Spinal cord (tissue), 10 donors: ENCODE measurements around the gene TRPM8. TPM values are rescaled to one million over a fixed set of nuclear protein-coding genes. Genes with fewer than 3 reads are reported as not detected.

Experiments used
- DNase-seq, 6 donors: peaks; one replicate each; pipeline versions ENCODE4 v3.0.0 to v3.0.0-alpha.2; 2013 to 2015; ENCODE audit warnings: low spot score in 6 of 6, low read depth in 4 of 6
- H3K27ac ChIP-seq: one replicate; pipeline ENCODE4 v1.5.1; 2013; ENCODE audit warnings: low read depth, low read length, control low read depth
- H3K27me3 ChIP-seq: one replicate; pipeline ENCODE4 v1.6.1; 2013; ENCODE audit warnings: low read length; ENCODE audit not compliant: control insufficient read depth, insufficient read depth
- H3K36me3 ChIP-seq: one replicate; pipeline ENCODE4 v1.6.1; 2013; ENCODE audit warnings: low read length; ENCODE audit not compliant: control insufficient read depth, insufficient read depth
- H3K4me1 ChIP-seq: one replicate; pipeline ENCODE4 v1.6.1; 2013; ENCODE audit warnings: low read length; ENCODE audit not compliant: control insufficient read depth, insufficient read depth
- H3K4me3 ChIP-seq: one replicate; pipeline ENCODE4 v1.5.1; 2013; ENCODE audit warnings: low read depth, low read length, control low read depth
- H3K9me3 ChIP-seq: one replicate; pipeline ENCODE4 v1.6.1; 2013; ENCODE audit warnings: low read length; ENCODE audit not compliant: control insufficient read depth, insufficient read depth
- WGBS: methylation state at CpG from one replicate; pipeline ENCODE4 v1.1.5; 2013; ENCODE audit warnings: missing lambda C conversion rate; ENCODE audit not compliant: insufficient coverage; 5-methylcytosine and 5-hydroxymethylcytosine counted together
- polyA plus RNA-seq, 2 donors: library from polyadenylated mRNA; unstranded; fragments of 120-200 nt; gene quantifications; one replicate each; pipeline ENCODE4 v1.2.1, GENCODE V29; 2013; ENCODE audit not compliant: insufficient read length in 2 of 2
- total RNA-seq, 2 donors: library from RNA; depleted of rRNA in 1 of 2; stranded (reverse); fragments of 120-200 nt in 1 of 2; fragments of >200 nt in 1 of 2; gene quantifications; one replicate each; pipeline versions ENCODE4 v1.2.3 to v1.2.4, GENCODE V29; 2013 to 2014
- donor health status: healthy.

Gene TRPM8
- total and polyA plus RNA-seq, 4 donors: 0.22 to 1.9 (median 1.1) TPM

DNA sequence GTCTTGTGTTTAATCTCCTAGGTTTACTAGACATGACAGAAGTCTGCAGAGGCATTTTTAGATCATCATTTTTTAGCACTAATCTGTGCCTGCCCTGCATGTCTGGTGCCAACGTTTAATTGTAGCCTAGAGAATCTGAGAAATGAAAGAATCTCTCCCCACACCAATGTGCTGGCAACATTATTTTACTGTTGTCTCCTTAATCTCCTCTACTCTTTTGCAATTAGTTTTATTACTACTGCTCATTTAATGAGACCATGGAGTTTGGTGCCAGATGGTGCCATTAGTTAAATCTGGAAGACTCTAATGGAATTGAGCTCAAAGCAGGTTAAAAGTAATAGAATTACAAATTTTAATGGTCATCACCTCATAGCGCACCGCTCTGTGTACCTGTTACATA, 129.3 kb downstream of the TRPM8 start:
- Histone ChIP-seq H3K27me3 (no peaks in the 10 kb centered on the region), H3K9me3 (no peaks in the 10 kb centered on the region), H3K4me3 (no peak overlapping the region), H3K36me3 (no peaks in the 10 kb centered on the region), H3K27ac (no peak overlapping the region), H3K4me1 (no peaks in the 10 kb centered on the region)
- peak in 4 of 6 donors; percentile 21 to 96 (median 48) for DNase-seq
- no CpG with 5 or more reads among the region's 3 CpGs for WGBS

GRCh38 chr2:234047361-234047760, 130.2 kb downstream of the TRPM8 start:
- Histone ChIP-seq H3K4me1 (no peaks in the 10 kb centered on the region), H3K27me3 (no peaks in the 10 kb centered on the region), H3K9me3 (no peaks in the 10 kb centered on the region), H3K27ac (no peak overlapping the region), H3K4me3 (no peak overlapping the region), H3K36me3 (no peaks in the 10 kb centered on the region)
- no peak for DNase-seq

DNA sequence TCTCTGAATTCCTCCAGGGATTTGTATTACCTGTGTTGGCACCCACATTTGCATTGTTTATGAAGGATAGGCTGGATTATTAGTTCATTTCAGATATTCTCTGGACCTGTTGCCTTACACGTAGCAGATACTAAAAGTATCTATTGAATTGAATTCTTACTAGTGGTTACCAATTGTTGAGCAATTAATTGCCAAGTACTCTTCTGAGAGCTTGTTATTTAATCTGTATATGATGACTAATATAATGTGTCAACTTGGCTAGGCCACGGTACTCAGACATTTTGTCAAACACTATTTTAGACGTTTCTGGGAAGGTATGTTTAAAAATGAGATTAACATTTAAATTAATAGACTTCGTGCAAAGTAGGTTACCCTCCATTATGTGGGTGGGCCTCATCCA, 130.9 kb downstream of the TRPM8 start:
- no peak overlapping the region for H3K4me3 ChIP-seq
- no CpG with 5 or more reads among the region's 4 CpGs for WGBS
- no peak overlapping the region for H3K27ac ChIP-seq
- DNase-seq: no peak
- no peaks in the 10 kb centered on the region for H3K4me1 ChIP-seq
- no peaks in the 10 kb centered on the region for H3K27me3 ChIP-seq
- no peaks in the 10 kb centered on the region for H3K9me3 ChIP-seq
- no peaks in the 10 kb centered on the region for H3K36me3 ChIP-seq

- Histone ChIP-seq H3K4me3 (no peak within 1 kb of the TSS), H3K36me3 (no peaks in the 10 kb centered on the region), H3K4me1 (no peaks in the 10 kb centered on the region), H3K9me3 (no peaks in the 10 kb centered on the region), H3K27me3 (no peaks in the 10 kb centered on the region), H3K27ac (no peak within 1 kb of the TSS)
- no peak for DNase-seq
- 89% methylated on average over 3 of the region's 9 CpGs for WGBS
Observed at GRCh38 chr2:234050455-234051135, 133.4 kb downstream of the TRPM8 start, which contains the start of gene SPP2. SPP2 (plus strand) TSS chr2:234050702; CDS start chr2:234050787, 85 bp downstream.

DNA sequence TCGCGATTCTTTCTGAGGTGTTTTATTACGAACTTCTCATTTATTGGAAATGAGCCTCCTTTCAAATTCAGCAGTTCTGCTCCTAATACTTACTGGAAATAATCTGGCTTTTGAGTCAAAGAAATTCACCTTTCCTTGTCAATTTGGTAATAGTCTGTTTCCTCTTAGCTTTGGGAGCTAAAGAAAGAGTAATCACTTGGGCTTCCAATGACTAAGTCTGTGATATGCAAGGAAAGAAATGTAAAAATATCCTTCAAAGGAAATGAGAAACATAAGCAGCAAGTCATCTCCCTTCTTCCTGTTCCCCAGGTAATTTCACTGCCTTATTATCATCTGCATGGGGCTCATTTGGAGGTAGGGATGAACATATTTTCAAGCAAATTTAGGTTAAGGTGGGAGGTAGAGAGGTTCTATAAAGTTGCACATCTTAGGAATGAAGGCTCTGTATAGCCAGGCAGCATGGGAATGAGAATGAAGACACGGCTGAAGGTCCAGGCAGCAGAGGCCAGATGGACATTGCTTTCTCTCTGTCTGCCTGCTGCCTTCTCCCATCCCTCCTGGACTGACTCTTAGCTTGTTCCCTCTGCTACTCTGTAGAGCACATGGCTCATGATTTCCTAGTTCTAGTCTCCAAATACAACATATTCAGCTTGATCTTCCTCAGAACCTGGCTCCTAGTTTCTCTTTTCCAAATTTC, 134.3 kb downstream of the TRPM8 start:
- Histone ChIP-seq H3K27ac (no peak overlapping the region), H3K27me3 (no peaks in the 10 kb centered on the region), H3K9me3 (no peaks in the 10 kb centered on the region), H3K36me3 (no peaks in the 10 kb centered on the region), H3K4me3 (no peak overlapping the region), H3K4me1 (no peaks in the 10 kb centered on the region)
- no peak for DNase-seq
- 60% methylated on average over 1 of the region's 4 CpGs for WGBS

- DNase-seq: no peak
- H3K4me1 ChIP-seq: no peaks in the 10 kb centered on the region
- H3K27ac ChIP-seq: no peak overlapping the region
- H3K9me3 ChIP-seq: no peaks in the 10 kb centered on the region
- no peaks in the 10 kb centered on the region for H3K36me3 ChIP-seq
- no peak overlapping the region for H3K4me3 ChIP-seq
- no peaks in the 10 kb centered on the region for H3K27me3 ChIP-seq
- 93% methylated on average over 2 of the region's 4 CpGs for WGBS
Observed at GRCh38 chr2:234058881-234059280, 141.7 kb downstream of the TRPM8 start.

- WGBS: 74% methylated on average over 7 of the region's 8 CpGs
- no peak for DNase-seq
- Histone ChIP-seq H3K27ac (no peak overlapping the region), H3K27me3 (no peaks in the 10 kb centered on the region), H3K9me3 (no peaks in the 10 kb centered on the region), H3K4me3 (no peak overlapping the region), H3K36me3 (no peaks in the 10 kb centered on the region), H3K4me1 (no peaks in the 10 kb centered on the region)
Observed at GRCh38 chr2:234060236-234060635, 143.1 kb downstream of the TRPM8 start.

DNA sequence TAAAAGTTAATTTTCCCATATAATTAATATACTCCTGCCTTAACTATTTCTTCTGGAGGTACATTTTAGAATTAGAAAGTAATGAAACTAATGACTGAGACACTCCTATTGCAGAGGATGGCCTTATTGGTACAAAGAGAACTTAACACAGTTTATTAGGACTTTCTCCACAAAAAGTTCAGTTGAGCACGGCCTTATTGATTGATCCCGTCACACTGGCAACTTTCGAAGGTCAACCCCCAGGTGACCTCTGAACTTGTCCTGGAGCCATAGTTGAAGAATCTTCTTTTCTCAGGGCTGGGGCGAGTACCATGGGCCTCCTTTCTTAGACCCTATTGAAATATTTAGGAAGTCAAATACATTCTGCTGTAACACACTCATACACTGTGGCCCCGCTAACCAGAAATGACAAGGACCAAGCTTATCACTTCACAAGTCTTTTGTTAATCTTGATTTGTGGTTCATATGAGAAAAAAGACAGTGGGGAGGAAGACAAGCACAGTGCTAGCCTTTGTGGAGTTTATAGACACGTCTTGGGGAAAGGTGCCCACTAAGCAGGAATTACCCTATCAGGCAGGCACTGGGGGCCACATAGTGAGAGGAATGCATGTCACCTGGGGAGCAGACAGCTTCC, 144.6 kb downstream of the TRPM8 start:
- Histone ChIP-seq H3K4me3 (no peak overlapping the region), H3K9me3 (no peaks in the 10 kb centered on the region), H3K4me1 (no peaks in the 10 kb centered on the region), H3K27ac (no peak overlapping the region), H3K27me3 (no peaks in the 10 kb centered on the region), H3K36me3 (no peaks in the 10 kb centered on the region)
- 59% methylated on average over 4 of the region's 6 CpGs for WGBS
- no peak for DNase-seq

DNA sequence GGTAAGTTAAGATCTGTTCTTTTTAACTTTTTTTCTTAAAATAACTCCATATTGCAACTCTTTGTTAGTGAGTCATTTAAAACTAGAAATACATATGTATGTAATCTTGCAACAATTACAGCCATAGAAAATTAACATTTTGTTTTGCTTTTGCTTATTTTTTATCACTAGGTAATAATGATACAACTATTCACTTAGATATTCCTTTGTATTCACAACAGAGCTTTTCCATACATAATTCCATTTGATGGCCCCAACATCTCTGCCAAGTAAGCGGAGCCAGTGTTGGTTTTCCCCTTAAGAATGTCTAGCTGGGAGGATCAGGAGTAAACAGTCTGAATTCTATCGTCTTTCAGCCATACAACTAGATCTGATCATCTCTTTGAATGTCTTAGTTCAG, 149.4 kb downstream of the TRPM8 start:
- no peaks in the 10 kb centered on the region for H3K36me3 ChIP-seq
- H3K27ac ChIP-seq: no peak overlapping the region
- no CpG with 5 or more reads among the region's 2 CpGs for WGBS
- no peak for DNase-seq
- no peak overlapping the region for H3K4me3 ChIP-seq
- no peaks in the 10 kb centered on the region for H3K4me1 ChIP-seq
- no peaks in the 10 kb centered on the region for H3K9me3 ChIP-seq
- H3K27me3 ChIP-seq: no peaks in the 10 kb centered on the region
